ENCODE measurements around the gene PTPN5.

The PTPN5 gene

GRCh38 chr11:18714443-18714780 is 77.2 kb downstream of the PTPN5 start:
- no peak for ATAC-seq
- TF ChIP-seq TSHZ2 (CRISPR knock-in tag; IDR thresholded peaks at IDR 0.05) (no peak), PPARA (CRISPR knock-in tag; IDR thresholded peaks at IDR 0.05; ENCODE audit: borderline replicate concordance) (no peak), ZNF8 (CRISPR knock-in tag; IDR thresholded peaks at IDR 0.05) (no peak), BACH2 (CRISPR knock-in tag; IDR thresholded peaks at IDR 0.05; ENCODE audit: borderline replicate concordance) (no peak), OSR1 (CRISPR knock-in tag; IDR thresholded peaks at IDR 0.05) (no peak), TOX (CRISPR knock-in tag; IDR thresholded peaks at IDR 0.05; ENCODE audit: borderline replicate concordance) (no peak), CREB5 (CRISPR knock-in tag; IDR thresholded peaks at IDR 0.05; ENCODE audit: low read depth) (no peak), TCF4 (CRISPR knock-in tag; IDR thresholded peaks at IDR 0.05; ENCODE audit: borderline replicate concordance) (no peak), ZFP3 (CRISPR knock-in tag; IDR thresholded peaks at IDR 0.05) (no peak), ESRRG (CRISPR knock-in tag; IDR thresholded peaks at IDR 0.05) (no peak), ZC3H10 (CRISPR knock-in tag; IDR thresholded peaks at IDR 0.05) (no peak)

GRCh38 chr11:18713646-18714442 is 77.8 kb downstream of the PTPN5 start:
- TF ChIP-seq ZNF70 (CRISPR knock-in tag; IDR thresholded peaks at IDR 0.05) = no peak
- TF ChIP-seq TOX (CRISPR knock-in tag; IDR thresholded peaks at IDR 0.05; ENCODE audit: borderline replicate concordance) = no peak
- TF ChIP-seq RARB (CRISPR knock-in tag; IDR thresholded peaks at IDR 0.05) = no peak
- TF ChIP-seq ZC3H10 (CRISPR knock-in tag; IDR thresholded peaks at IDR 0.05) = no peak
- TF ChIP-seq PATZ1 (CRISPR knock-in tag; IDR thresholded peaks at IDR 0.05; ENCODE audit: borderline replicate concordance) = no peak
- TF ChIP-seq SNAI2 (CRISPR knock-in tag; IDR thresholded peaks at IDR 0.05) = no peak
- TF ChIP-seq ZFP3 (CRISPR knock-in tag; IDR thresholded peaks at IDR 0.05) = no peak
- TF ChIP-seq TCF4 (CRISPR knock-in tag; IDR thresholded peaks at IDR 0.05; ENCODE audit: borderline replicate concordance) = no peak
- TF ChIP-seq BACH2 (CRISPR knock-in tag; IDR thresholded peaks at IDR 0.05; ENCODE audit: borderline replicate concordance) = no peak
- no peak for TF ChIP-seq CREB5 (CRISPR knock-in tag; IDR thresholded peaks at IDR 0.05; ENCODE audit: low read depth)
- no peak for TF ChIP-seq OSR1 (CRISPR knock-in tag; IDR thresholded peaks at IDR 0.05)
- no peak for TF ChIP-seq ZNF8 (CRISPR knock-in tag; IDR thresholded peaks at IDR 0.05)
- no peak for TF ChIP-seq PPARA (CRISPR knock-in tag; IDR thresholded peaks at IDR 0.05; ENCODE audit: borderline replicate concordance)
- TF ChIP-seq ESRRG (CRISPR knock-in tag; IDR thresholded peaks at IDR 0.05) = no peak
- TF ChIP-seq ZNF565 (CRISPR knock-in tag; conservative IDR thresholded peaks at IDR 0.05; ENCODE audit: low read depth) = no peak
- no peak for TF ChIP-seq ISL1 (CRISPR knock-in tag; IDR thresholded peaks at IDR 0.05)
- no peak for TF ChIP-seq ZFP30 (CRISPR knock-in tag; IDR thresholded peaks at IDR 0.05)
- TF ChIP-seq TSHZ2 (CRISPR knock-in tag; IDR thresholded peaks at IDR 0.05) = no peak
- ATAC-seq = no peak

All from SK-N-SH treated with all-trans-retinoic acid at 6 μM for 48 hours (cell line).